Stimulated activated CD4-positive, alpha-beta T cell treated with anti-CD3 and anti-CD28 coated beads, Interleukin-4, amount 100 ng/mL, for 4 hours (primary cell): ENCODE data around the gene THRSP.
"Not testable (repeated sequence)": the region's sequence is repeated elsewhere in the genome, so short reads cannot be mapped to it uniquely, and the experiment has no call there.

Source experiments
- DNase-seq, 2 experiments: peaks; one replicate each; pipeline ENCODE4 v3.0.0-alpha.2; 2020

The THRSP gene

GRCh38 chr11:78063440-78064181 is at the start of gene THRSP:
Gene THRSP, plus strand, starts transcription at chr11:78063861. Its CDS starts 21 bp downstream, at chr11:78063882.
- no peak for DNase-seq

GRCh38 chr11:78014937-78015520 is 48.6 kb upstream of the THRSP start:
- DNase-seq: not testable (repeated sequence)

GRCh38 chr11:78015878-78016277 is 47.8 kb upstream of the THRSP start:
- DNase-seq: no peak

GRCh38 chr11:78019808-78020207 is 43.9 kb upstream of the THRSP start:
- DNase-seq: no peak

- no peak for DNase-seq
These were observed 43.4 kb upstream of the THRSP start for GRCh38 chr11:78020246-78020645.

- DNase-seq: no peak
These were observed 42.0 kb upstream of the THRSP start for GRCh38 chr11:78021611-78022010.

GRCh38 chr11:78022397-78023396 is 41.0 kb upstream of the THRSP start, which contains the start of gene KCTD14:
Gene KCTD14, minus strand, starts transcription at chr11:78023276. Its CDS starts 27 bp downstream, at chr11:78023249.
- no peak for DNase-seq

GRCh38 chr11:78023426-78023825 is 40.2 kb upstream of the THRSP start:
- no peak for DNase-seq

GRCh38 chr11:78025378-78025777 is 38.3 kb upstream of the THRSP start:
- DNase-seq: no peak

GRCh38 chr11:78027759-78028158 is 35.9 kb upstream of the THRSP start:
- no peak for DNase-seq

GRCh38 chr11:78028423-78028822 is 35.2 kb upstream of the THRSP start:
- DNase-seq: not testable (repeated sequence)

GRCh38 chr11:78030429-78031325 is 33.0 kb upstream of the THRSP start:
- DNase-seq: no peak

GRCh38 chr11:78031629-78032028 is 32.0 kb upstream of the THRSP start:
- no peak for DNase-seq

- DNase-seq: no peak
These were observed 31.6 kb upstream of the THRSP start for GRCh38 chr11:78032090-78032489.

GRCh38 chr11:78033040-78033439 is 30.6 kb upstream of the THRSP start:
- no peak for DNase-seq

GRCh38 chr11:78034623-78035022 is 29.0 kb upstream of the THRSP start:
- no peak for DNase-seq

- no peak for DNase-seq
These were observed 27.3 kb upstream of the THRSP start for GRCh38 chr11:78036313-78036712.

- no peak for DNase-seq
These were observed 26.6 kb upstream of the THRSP start for GRCh38 chr11:78037056-78037455.

GRCh38 chr11:78037825-78038620 is 25.6 kb upstream of the THRSP start:
- DNase-seq: no peak

- no peak for DNase-seq
These were observed 24.9 kb upstream of the THRSP start for GRCh38 chr11:78038697-78039313.

- no peak for DNase-seq
These were observed 24.2 kb upstream of the THRSP start for GRCh38 chr11:78039391-78039918.
